Adrenal gland (tissue), 5 donors: ENCODE data around the gene OLFML3.

Experiments
- POLR2A ChIP-seq, 2 donors: fragments of 450-650 bp; IDR thresholded peaks; one replicate each; pipeline ENCODE4 v1.6.1; 2017; ENCODE audit warnings: antibody characterized with exemption in 2 of 2, mild to moderate bottlenecking in 2 of 2, moderate library complexity in 1 of 2
- TF ChIP-seq, protein P1 (sequence below), 6 experiments: fragments of 450-650 bp in 4 of 6; fragments of 200-600 bp in 2 of 6; sonication (generic) in 1 of 6; IDR thresholded peaks; 1 replicate in 5 of 6; 2 replicates in 1 of 6; pipeline versions ENCODE4 v1.5.1 to v1.8.0; 2016 to 2021; ENCODE audit warnings: antibody characterized with exemption in 6 of 6, mild to moderate bottlenecking in 2 of 6, moderate library complexity in 1 of 6
- donor health status: DM: no; HTN: no; CAD: no.

DNA sequence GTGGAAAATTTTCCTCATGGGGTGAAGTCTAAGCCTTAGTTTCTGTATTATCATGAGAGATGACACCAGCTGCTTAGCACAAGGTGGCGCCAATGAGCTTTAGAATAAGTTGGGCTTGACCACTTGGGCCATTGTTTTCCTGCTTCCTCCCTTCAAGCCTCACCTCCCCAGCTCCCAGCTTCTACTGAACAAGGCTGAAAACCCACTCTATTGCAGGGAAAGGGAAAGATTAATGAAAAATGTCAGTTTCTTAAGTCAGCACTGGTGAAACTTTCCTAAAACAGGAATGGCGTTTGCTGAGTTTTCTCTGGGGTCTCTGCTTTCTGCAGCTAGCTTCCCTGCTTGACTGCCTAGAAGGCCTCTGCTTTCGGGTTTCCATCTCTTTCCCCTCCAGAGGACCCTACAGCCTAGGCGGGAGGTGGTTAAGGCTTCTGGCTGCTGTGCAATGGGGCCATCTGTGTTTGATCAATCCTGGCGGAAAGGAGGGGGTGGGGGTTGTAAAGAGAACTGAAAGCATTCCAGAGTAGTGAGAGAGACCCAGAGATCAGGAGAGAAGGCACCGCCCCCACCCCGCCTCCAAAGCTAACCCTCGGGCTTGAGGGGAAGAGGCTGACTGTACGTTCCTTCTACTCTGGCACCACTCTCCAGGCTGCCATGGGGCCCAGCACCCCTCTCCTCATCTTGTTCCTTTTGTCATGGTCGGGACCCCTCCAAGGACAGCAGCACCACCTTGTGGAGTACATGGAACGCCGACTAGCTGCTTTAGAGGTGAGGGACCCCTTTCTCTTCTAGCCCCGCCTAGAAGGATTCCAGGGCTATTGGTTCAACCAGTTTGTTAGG, at the start of gene OLFML3:
- TF ChIP-seq POLR2A (IDR thresholded peaks at IDR 0.05) = no peak
- TF ChIP-seq, protein P1, sequence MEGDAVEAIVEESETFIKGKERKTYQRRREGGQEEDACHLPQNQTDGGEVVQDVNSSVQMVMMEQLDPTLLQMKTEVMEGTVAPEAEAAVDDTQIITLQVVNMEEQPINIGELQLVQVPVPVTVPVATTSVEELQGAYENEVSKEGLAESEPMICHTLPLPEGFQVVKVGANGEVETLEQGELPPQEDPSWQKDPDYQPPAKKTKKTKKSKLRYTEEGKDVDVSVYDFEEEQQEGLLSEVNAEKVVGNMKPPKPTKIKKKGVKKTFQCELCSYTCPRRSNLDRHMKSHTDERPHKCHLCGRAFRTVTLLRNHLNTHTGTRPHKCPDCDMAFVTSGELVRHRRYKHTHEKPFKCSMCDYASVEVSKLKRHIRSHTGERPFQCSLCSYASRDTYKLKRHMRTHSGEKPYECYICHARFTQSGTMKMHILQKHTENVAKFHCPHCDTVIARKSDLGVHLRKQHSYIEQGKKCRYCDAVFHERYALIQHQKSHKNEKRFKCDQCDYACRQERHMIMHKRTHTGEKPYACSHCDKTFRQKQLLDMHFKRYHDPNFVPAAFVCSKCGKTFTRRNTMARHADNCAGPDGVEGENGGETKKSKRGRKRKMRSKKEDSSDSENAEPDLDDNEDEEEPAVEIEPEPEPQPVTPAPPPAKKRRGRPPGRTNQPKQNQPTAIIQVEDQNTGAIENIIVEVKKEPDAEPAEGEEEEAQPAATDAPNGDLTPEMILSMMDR (IDR thresholded peaks at IDR 0.05) = peak; percentile 43 to 84 (median 74)
